Measurements from ENCODE around the gene TTLL5. TPM values are rescaled to one million over a fixed set of nuclear protein-coding genes. Genes with fewer than 3 reads are reported as not detected.

The TTLL5 gene
- total RNA-seq, 1 experiment from 2014 or later, result 35.7 TPM

GRCh38 chr14:75689012-75689411 is 28.0 kb downstream of the TTLL5 start:
- Histone ChIP-seq H4K91ac (ENCODE audit: insufficient read length, low read depth, low read length) (no peak overlapping the region), H2BK5ac (ENCODE audit: insufficient read length, low read length) (no peak overlapping the region)
- H3K4me3 Mint-ChIP-seq, result no peak overlapping the region

More at GRCh38 chr14:75689012-75689411, 28.0 kb downstream of the TTLL5 start:
- peaks cover 33 to 45% (median 45%) of the 10 kb centered on the region in 3 experiments for H3K36me3 Mint-ChIP-seq (ENCODE audit: insufficient read depth in 1 of 3, low read depth in 3 of 3)
- no peak for TF ChIP-seq CTCF (conservative IDR thresholded peaks at IDR 0.05)
- Histone ChIP-seq H3K79me2 (ENCODE audit: insufficient read depth, low read length) (no peaks in the 10 kb centered on the region), H4K20me1 (ENCODE audit: control insufficient read depth, insufficient read depth, insufficient read length) (no peaks in the 10 kb centered on the region), H2BK120ac (ENCODE audit: low read depth, low read length, poor library complexity, severe bottlenecking) (no peak overlapping the region), H3K4ac (ENCODE audit: low read depth, low read length) (no peak overlapping the region), H3K23ac (ENCODE audit: insufficient read length, low read depth, low read length) (no peak overlapping the region), H3T11ph (ENCODE audit: low read length) (no peak overlapping the region), H3K27me3 (ENCODE audit: insufficient read depth, low read length) (no peaks in the 10 kb centered on the region), H3K14ac (ENCODE audit: insufficient read depth, low read length) (no peak overlapping the region), H4K5ac (ENCODE audit: insufficient read length, low read depth, low read length) (no peak overlapping the region), H4K8ac (replicated peaks; ENCODE audit: insufficient read length, low read depth, low read length) (no peak overlapping the region), H2BK20ac (ENCODE audit: low read depth, low read length, poor library complexity, severe bottlenecking) (no peak overlapping the region), H3K4me1 (ENCODE audit: insufficient read depth, low read length) (no peaks in the 10 kb centered on the region), H2BK15ac (ENCODE audit: low read depth, low read length) (no peak overlapping the region), H3K18ac (ENCODE audit: insufficient read length, low read depth, low read length) (no peak overlapping the region), H3K9me3 (ENCODE audit: control insufficient read depth, low read depth, low read length) (no peaks in the 10 kb centered on the region), H2BK12ac (ENCODE audit: insufficient read length, low read depth, low read length) (no peak overlapping the region), H3K23me2 (ENCODE audit: insufficient read length, low read depth, low read length, poor library complexity, severe bottlenecking) (no peaks in the 10 kb centered on the region), H3K9ac (ENCODE audit: extremely low read depth, insufficient read length, low read length) (no peak overlapping the region), H3K79me1 (ENCODE audit: insufficient read depth, low read depth, low read length, poor library complexity, severe bottlenecking) (no peaks in the 10 kb centered on the region), H2AFZ (ENCODE audit: low read length) (no peak overlapping the region), H3K4me2 (ENCODE audit: insufficient read depth, insufficient read length, low read length) (no peak overlapping the region), H3K56ac (ENCODE audit: insufficient read length, low read depth, low read length) (no peak overlapping the region), H2AK5ac (ENCODE audit: insufficient read length, low read length) (no peak overlapping the region), H3K27ac (ENCODE audit: insufficient read length, low read depth, low read length) (no peak overlapping the region)
- H3K9me3 Mint-ChIP-seq, result peaks cover 2 to 3% of the 10 kb centered on the region in 2 experiments; a peak in 4 of 5 replicates
- H3K27me3 Mint-ChIP-seq (ENCODE audit: low read depth), result no peaks in the 10 kb centered on the region
- no peak for DNase-seq
- no CpG with 5 or more reads among the region's 2 CpGs for WGBS (ENCODE audit: extremely low coverage, insufficient read length, low lambda C conversion rate)
- H3K4me1 Mint-ChIP-seq, result 0 out of 4 replicates have a peak, but pooled peaks cover 0 to 6% of the 10 kb centered on the region in 2 experiments
- no peak overlapping the region for H3K27ac Mint-ChIP-seq
